NCI-H1436 treated with DMSO at 0.1 percent for 48 hours (cell line): ENCODE results near the gene OSTC.

Experiments
- DNase-seq: peaks from one replicate; lab custom pipeline; 2025; lab: John Stamatoyannopoulos, UW

Gene OSTC

DNA sequence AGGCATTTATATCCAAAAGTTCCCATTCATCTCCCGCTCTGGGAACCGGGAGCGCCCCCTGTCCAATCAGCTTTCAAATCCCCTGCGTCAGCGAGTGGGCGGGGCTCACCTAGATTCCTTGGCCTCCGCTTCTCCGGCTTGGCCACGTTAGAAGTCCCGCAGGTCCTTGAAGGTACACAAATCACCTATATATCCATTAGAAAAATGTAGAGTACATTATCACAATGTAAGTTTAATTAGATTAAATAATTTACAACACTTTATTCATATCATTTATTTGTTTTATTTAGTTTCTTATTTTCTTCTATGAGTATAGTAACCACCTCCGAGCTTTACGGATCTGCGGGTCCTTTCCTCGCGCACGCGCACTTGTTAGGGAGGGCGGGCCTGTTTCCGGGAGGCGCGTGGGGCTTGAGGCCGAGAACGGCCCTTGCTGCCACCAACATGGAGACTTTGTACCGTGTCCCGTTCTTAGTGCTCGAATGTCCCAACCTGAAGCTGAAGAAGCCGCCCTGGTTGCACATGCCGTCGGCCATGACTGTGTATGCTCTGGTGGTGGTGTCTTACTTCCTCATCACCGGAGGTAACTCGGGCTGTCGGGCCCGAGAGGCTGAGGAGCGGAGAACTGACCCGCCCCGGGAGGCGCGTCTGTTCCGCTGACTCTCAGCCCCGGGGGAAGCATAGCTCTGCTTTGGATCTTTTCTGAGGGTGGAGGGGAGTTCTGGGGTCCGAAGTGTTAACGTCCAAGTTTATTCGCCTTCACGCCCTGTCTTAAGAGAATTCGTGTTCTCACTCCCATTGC is at the start of gene OSTC:
OSTC (plus strand) TSS at position 388 of the 802 bp plus-strand sequence; CDS start at position 445, 57 bp downstream.
- DNase-seq, result peak; percentile 85

DNA sequence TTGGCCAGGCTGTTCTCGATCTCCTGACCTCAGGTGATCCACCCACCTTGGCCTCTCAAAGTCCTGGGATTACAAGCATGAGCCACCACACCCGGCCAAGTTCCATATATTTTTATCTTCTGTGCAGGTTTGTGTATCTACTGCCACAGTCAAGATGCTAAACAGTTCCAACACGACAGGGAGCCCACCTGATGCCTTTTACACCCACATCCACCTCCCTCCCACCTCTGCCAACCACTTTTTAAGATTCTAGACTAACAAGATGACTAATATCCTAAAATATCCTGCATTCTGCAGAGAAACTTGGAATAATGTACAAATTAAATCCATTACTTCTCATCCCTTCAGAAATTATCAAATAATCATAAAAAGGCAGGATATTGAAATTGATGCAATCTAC is 49.3 kb upstream of the OSTC start:
- no peak for DNase-seq

DNA sequence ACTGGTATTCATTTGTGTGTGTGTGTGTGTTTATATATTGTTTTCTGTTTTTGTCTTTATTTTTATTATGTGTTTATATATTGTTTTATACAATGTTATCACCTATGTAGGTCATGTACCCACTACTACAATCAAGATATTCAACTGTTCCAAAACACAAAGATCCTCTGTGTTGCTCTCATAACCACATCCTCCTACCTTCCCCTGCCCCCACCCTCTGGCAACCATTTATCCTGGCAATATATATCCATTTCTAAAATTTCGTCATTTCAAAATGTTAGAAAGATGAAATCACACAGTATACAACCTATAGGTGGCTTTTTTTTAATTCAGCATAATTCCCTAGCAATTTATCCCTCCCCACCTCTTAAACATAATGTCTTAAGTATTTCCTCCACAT is 48.9 kb upstream of the OSTC start:
- DNase-seq, result no peak

DNA sequence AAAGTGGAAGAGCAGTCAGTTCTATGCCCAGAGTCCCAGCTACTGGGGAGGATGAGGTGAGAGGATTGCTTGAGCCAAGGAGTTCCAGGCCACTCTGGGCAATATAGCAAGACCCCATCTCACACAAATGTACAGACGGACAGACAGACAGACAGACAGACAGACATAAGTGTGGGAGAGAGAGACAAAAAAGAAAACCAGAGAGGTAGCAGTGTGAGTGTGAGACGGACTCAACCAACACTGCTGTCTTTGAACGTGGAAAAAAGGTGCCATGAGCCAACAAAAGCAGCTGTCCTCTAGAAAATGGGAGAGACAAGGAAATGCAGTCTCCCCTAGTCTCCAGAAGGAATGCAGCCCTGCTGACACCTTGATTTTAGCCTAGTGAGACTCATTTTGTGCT is 48.2 kb upstream of the OSTC start:
- DNase-seq, result no peak

DNA sequence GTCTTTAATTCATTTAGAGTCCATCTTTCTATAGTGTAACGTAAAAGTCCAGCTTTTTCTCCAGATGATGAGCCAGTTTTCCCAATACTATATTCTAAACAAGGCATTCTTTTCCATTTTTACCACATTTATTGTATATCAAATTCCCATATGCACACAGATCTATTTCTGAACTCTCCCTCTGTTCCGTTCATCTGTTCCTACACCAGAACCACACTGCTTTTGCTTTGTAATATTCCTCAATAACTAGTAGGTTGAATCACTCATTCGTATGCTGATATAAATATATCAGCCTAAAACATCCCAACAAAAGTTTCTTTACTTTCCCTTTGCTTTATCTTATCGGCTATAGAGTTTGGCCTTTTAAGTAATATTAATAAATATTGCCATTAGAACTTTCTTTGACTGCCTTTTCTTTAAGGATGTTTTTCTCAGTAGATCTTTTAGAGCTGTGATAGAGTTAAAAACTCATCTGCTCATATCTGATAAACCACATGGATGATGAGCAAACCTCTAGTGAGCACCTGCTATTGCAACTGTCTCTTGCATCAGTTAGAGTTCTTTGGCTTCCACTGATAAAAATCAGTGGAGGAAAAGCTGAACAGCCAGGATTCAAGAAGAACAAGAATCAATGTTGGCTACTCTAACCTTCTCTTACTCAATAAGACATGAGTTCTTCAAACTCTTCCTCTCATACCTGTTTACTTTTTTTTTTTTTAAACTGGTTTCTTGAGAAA is 43.2 kb upstream of the OSTC start:
- no peak for DNase-seq

DNA sequence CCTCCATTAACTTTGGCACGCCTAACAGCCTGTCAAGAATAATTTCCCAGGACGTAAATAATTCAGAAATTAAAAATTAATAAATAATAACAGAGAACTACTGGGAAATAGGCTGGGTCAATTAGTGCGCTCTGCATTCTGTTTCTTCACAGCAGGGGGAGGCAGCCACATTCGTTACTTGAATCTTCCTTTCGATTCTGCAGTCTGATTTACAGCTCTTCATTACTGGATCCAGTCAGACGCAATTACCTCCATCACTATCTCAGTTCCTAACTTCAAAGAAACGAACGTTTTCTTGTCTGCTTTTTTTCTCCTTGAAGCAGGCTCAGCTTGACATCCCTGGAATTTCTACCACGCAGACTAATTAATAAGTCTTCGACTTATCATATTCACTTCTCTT is 39.0 kb upstream of the OSTC start:
- no peak for DNase-seq

DNA sequence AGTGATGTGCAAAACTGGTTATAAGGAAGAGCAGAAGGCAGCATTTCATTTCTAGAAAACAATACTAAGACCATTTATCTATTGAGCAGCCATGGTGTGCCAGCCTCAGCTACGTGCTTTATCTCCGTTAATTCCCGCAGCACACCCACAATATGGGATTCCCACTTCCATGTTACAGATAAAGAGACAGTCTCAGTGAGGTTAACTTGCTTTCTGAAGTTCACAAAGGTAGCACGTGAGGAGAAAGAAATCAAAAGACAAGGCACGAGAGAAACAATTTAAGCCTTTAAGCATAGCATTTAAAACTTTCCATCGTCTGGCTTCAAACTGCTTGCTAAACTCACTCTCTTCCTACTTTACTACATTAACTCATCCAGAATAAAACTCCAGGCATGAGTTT is 38.0 kb upstream of the OSTC start:
- no peak for DNase-seq

DNA sequence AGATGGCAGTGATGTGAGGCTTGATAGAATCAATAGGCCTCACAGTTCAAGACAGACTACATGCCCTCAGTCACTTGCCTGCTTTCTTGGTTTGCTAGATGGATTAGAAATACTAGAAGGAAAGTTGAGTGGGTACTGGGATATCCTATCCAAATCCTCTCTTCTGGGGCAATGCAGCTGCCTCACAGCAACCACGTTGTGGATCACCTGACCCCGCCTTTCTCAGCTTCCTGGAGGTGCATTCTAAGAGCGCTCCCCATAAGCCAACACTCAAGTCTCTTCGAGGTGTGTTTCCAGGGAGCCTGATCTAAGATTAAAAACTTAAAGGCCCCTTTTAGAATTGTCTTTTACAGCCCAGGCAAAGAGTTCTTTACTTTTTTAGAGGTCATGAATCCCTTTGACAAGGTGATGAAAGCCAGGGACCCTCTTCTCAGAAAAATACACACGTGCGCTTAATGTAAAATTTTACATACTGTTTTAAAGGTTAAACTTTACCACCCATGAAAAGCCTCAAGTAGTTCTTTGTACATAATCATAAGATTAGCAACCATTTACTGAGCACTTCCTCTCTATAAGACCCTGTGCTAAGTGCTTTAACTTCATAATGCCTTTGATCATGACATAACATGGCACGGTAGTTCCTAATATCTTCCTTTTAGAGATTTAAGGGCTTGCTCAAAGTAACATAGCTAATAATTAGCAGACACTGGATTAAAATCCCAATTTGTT is 30.9 kb upstream of the OSTC start:
- no peak for DNase-seq

DNA sequence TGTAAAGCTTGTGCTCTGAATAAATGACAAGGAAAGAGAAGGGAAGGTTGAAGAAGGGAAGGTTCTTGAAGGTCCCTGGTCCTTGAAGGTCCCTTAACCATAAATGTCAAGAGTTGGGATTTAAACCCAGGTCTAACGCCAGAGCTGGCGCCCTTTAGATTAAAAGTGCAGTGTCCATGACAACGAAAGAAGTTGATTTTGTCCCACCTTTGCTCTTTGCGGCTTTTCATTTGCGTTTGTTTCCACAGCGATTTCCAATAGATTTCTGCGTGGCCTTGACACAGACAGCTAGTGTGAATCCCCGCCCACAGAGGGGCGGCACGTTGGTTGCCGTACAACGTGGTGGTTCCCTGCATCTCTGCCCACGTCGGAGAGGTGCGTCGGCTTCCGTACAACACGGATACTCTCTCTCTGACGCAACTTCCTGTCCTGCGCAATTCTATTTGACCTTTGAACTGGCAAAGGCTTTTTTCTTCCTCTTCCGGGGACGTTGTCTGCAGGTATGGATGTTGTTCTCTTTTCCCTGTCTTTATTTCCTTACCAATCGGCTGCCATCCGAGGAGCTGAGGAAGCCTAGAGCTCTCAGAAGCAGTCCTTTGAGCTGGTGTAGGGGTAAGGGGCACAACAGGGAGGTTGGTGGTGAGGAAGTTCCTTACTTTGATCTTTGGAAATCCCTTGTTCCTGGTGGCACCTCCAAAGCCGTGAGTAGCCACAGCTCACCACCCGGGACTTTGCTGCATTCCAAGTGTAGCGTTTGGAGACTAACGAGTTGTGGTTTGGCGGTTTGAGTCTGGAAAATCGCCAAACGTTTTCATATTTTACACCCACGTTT is 30.1 kb upstream of the OSTC start, which contains the start of gene RPL34:
RPL34 (plus strand) TSS at position 476 of the 832 bp plus-strand sequence. CDS start 1,384 bp downstream, outside the sequence.
- peak; percentile 86 for DNase-seq

DNA sequence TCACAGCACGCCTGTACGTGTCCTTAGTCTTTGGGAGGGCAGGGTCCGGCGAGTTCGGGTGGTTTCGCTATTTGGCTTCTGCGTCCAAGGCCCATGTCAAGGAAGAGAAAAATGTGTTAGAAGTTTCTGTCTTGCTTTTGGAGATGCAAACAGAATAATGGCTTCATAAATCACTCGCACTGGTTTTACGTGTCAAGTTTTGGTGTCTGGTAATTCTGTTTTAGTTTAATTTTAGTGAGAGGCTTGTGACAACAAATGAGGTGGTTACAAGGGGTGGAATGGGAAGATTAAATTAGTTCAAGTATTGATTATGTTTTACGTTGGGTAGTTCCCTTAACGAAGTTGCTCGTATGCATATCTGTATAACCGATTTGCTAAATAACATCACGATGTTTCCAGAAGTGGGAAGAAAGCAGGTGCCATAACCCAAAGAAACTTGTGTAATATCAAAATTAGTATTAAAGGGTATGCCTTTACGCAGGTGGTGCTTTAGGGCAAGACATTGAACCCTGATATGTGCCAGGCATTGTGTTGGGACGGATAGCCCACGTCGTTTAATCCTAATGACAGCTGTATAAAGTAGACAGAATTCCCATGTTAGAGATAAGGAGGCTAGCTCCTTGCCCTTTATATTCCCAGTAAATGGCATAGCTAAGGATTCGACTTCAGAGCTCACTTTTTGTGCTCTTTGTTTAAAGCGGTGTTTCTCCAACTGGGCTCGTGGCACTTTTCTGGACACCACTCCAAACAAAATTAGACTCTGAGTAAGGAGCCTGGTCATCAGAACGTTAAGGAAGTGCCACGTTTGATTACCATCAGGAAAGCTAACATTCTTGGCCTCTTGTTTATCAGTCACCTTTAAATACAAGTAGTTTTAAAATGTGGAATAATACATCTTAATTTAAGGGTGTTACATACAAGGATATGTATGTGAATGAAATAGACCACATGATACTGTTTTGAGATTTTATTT is 29.2 kb upstream of the OSTC start:
- DNase-seq, result no peak

DNA sequence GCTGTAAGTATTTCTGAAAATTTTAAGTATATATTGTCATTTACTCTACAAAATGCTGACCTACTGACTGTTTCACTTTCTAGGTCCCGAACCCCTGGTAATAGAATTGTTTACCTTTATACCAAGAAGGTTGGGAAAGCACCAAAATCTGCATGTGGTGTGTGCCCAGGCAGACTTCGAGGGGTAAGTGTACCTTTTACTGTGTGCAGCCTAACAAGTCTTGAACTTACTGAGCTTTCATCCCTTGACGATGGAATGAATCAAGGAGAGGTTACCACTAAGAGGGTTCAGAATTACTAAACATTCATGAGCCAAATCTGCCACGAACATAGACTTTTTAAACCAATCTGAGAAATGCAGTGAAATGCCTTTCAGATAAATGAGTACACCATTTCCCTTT is 28.4 kb upstream of the OSTC start:
- no peak for DNase-seq

DNA sequence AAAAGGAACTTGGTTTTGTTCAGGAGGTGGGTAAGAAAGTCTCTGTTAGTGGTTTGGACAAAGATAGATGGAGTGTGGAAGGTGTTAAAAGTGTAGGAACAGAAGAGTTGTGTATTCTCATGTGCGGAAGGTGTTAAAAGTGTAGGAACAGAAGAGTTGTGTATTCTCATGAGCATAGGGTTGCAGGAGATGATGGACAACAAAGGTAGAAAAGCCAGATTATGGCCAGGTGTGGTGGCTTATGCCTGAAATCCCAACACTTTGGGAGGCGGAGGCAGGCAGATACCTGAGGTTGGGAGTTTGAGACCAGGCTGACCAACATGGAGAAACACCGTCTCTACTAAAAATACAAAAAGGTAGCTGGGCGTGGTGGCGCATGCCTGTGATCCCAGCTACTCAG is 27.6 kb upstream of the OSTC start:
- no peak for DNase-seq

DNA sequence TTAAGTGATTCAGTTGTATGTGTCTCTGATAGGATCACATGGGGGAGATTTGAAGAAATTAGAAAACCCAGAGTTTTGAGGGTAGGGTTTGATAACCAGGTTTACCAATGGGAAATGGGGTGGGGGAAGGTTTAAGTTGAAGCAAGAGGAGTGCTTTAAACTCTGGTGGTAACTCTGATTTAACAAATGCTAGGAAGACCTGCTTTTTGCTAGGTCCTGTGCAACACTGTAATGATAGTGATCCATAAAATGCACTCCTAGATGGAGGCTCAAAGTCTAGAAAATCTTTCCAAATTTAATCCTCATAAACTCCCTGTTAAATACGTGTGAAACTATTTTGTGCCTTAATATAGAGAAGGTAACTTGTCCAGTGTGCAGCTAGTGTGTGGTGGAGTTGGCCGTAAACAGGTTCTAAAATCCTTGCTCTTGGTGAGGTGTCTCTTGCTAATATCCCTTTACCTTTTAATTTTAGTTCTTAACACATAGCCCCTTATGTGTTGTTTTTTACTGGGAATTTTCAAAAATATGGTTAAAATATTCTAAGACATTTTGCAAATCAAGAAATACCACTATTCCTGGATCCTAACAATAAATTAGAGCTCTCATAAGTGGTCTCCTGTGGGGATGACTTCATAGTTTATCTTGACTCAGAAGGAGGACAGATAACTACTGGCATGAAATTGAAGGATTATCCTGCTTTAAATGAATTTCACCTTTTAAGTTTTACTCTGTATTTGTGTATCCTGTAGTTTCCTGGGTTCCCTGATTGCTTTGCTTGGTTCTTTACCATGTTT is 25.9 kb upstream of the OSTC start:
- DNase-seq, result no peak

DNA sequence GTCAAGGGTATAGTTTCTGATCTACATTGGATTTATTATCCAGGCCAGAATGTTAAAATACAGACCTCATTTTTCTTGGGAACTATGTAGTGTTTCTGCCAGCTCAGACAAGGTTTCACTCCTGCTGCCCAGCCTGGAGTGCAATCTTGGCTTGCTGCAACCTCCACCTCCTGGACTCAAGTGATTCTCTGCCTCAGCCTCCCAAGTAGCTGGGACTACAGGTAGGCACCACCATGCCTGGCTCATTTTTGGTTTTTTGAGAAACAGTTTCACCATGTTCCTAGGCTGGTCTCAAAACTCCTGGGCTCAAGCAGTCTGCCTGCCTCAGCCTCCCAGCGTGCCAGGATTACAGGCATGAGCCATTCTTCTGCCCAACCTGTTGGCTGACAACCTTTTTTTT is 24.3 kb upstream of the OSTC start:
- DNase-seq, result no peak

DNA sequence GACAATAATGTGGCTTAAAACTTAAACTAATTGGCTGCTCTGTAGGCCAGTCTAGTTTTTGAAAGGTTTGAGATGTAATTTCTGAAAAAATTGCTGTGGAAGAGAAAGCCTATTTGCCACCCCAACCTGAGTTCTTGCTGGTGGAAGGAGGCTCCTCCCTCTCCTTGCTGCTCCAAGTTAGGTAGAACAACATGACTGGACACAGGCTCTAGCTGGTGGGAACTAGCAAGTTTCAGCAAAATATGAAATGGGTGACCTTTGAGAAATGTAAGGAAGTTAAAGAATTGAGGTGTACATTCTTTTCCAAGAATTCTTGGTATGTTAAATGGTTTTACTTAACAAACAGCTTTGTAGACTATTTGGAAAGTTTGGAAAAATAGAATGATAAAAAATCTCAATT is 22.0 kb upstream of the OSTC start:
- DNase-seq, result no peak

DNA sequence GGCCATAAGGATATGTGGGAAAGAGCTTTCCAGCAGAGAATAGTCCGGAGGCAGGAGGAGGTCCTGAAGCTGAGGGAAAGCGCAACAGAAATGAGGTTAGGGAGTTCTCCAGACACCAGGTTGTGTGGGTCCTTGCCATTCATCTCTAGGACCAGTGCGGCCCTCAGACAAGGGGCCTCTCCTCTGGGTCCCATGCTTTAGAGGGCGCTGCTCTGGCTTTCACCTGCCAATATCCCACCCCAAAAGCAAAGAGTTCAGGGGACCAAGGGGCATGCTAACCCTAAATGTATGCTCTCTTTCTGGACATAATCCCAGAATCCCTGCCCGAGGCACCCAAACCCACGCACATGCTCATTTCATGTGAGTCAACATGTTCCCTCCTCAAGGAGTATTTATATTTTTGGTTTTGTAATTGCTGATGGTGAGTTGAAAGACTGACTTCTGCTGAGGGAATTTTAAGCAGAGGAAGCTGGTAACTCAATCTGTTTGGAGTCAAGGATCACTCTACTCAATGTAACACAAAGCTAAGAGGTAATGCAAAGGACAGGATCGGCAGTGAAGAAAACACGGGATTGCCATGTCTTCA is 15.2 kb upstream of the OSTC start:
- no peak for DNase-seq

DNA sequence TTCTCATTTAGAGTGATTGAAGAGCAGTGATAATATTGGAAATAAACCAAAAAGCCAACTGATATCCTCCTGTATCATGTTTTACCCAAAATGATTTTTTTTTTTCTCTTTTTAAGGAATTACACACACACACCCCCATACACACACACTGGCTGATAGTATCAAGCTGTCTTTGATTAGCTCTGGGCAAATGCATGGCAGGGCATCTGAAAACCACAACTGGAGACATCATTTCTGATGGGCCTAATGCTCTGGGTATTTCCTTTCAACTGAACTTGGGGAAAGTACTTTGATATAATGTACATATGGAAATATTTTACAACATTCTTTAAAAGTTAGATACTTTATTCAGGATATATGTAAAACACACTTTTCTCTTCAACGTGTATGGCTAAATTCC is 14.2 kb upstream of the OSTC start:
- no peak for DNase-seq

DNA sequence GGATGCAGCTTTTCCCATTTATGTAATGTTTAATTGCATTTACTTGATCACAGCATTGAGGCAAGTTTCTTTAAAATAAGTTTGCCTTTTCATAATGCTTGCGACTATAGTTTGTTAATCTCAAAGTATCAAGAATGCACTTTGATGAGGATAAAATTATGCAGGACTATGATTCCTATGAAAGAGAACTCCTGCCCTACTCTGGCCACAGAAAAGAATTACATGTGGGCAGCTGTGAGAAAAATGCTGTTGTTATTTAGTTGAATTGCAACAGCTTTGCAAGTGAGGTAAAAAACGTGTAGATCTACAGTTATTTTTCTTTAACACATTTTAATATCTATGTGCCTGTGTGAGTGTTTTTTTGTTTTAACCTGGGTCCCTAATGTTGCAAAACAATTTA is 12.5 kb upstream of the OSTC start:
- DNase-seq, result no peak

DNA sequence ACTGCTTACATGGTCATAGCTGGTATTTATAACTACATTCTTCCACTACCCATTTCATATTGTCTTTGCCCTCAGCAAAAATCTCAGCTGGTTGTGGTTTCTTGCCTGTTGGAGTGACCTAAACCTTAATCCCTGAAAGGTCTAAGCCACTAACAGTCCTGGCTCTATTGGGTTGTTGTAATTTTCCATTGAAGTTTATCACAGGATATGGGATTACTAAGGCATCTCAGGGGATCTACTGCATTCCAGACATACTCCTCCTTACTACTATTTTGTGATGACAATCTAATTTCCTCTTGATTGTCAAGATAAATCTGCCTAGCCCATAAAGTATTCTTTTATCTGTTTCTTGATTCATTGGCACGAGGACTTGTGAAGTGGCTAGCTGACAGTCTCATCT is 6.2 kb upstream of the OSTC start:
- DNase-seq, result no peak
